Activated CD4-positive, alpha-beta T cell treated with anti-CD3 and anti-CD28 coated beads, Interleukin-2, amount 50 U/mL, for 4 hours (primary cell): ENCODE data around the gene ARCN1.

Experiments used
- DNase-seq, 2 experiments: peaks; one replicate each; pipeline ENCODE4 v3.0.0-alpha.2; 2020

The ARCN1 gene

GRCh38 chr11:118640332-118641154 is 68.3 kb downstream of the ARCN1 start:
- no peak for DNase-seq

- no peak for DNase-seq
Observed at GRCh38 chr11:118641397-118642019, 69.3 kb downstream of the ARCN1 start.

GRCh38 chr11:118643142-118643994 is 71.2 kb downstream of the ARCN1 start:
- DNase-seq = no peak

GRCh38 chr11:118643995-118644345 is 71.8 kb downstream of the ARCN1 start:
- DNase-seq = no peak

GRCh38 chr11:118644496-118644895 is 72.3 kb downstream of the ARCN1 start:
- no peak for DNase-seq

GRCh38 chr11:118645066-118645715 is 73.0 kb downstream of the ARCN1 start:
- DNase-seq = no peak

- no peak for DNase-seq
Observed at GRCh38 chr11:118646393-118646792, 74.2 kb downstream of the ARCN1 start.

GRCh38 chr11:118648291-118648690 is 76.1 kb downstream of the ARCN1 start:
- DNase-seq = no peak

GRCh38 chr11:118649941-118650340 is 77.7 kb downstream of the ARCN1 start:
- DNase-seq = no peak

GRCh38 chr11:118650366-118650765 is 78.2 kb downstream of the ARCN1 start:
- DNase-seq = no peak

GRCh38 chr11:118651820-118652219 is 79.6 kb downstream of the ARCN1 start:
- DNase-seq = no peak
